Measurements from ENCODE around the gene HOXA3. TPM values are rescaled to one million over a fixed set of nuclear protein-coding genes. Genes with fewer than 3 reads are reported as not detected.
A peak's percentile ranks its signal among the peaks of the same experiment; 100 is the strongest.

Gene HOXA3
- total RNA-seq, 1 donor from 2014 or later: 209 TPM

- Mint-ChIP-seq H3K9me3 (no peaks in the 10 kb centered on the region), H3K4me1 (peaks cover 84% of the 10 kb centered on the region), H3K27me3 (ENCODE audit: low read depth) (no peaks in the 10 kb centered on the region), H3K27ac (peak overlapping the region; percentile 100), H3K36me3 (peaks cover 20% of the 10 kb centered on the region), H3K4me3 (peak overlapping the region; percentile 87)
- TF ChIP-seq, protein P1, sequence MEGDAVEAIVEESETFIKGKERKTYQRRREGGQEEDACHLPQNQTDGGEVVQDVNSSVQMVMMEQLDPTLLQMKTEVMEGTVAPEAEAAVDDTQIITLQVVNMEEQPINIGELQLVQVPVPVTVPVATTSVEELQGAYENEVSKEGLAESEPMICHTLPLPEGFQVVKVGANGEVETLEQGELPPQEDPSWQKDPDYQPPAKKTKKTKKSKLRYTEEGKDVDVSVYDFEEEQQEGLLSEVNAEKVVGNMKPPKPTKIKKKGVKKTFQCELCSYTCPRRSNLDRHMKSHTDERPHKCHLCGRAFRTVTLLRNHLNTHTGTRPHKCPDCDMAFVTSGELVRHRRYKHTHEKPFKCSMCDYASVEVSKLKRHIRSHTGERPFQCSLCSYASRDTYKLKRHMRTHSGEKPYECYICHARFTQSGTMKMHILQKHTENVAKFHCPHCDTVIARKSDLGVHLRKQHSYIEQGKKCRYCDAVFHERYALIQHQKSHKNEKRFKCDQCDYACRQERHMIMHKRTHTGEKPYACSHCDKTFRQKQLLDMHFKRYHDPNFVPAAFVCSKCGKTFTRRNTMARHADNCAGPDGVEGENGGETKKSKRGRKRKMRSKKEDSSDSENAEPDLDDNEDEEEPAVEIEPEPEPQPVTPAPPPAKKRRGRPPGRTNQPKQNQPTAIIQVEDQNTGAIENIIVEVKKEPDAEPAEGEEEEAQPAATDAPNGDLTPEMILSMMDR (IDR thresholded peaks at IDR 0.05; ENCODE audit: unreplicated experiment): no peak
- DNase-seq (ENCODE audit: low spot score in 2 of 2, unreplicated experiment in 2 of 2): no peak
Observed at GRCh38 chr7:27133409-27134231, 18.8 kb downstream of the HOXA3 start.

GRCh38 chr7:27132978-27133377 lies 19.4 kb downstream of the HOXA3 start:
- TF ChIP-seq, protein P1 (IDR thresholded peaks at IDR 0.05; ENCODE audit: unreplicated experiment): no peak
- Mint-ChIP-seq H3K4me3 (peak overlapping the region; percentile 87), H3K4me1 (peaks cover 84% of the 10 kb centered on the region), H3K36me3 (peaks cover 17% of the 10 kb centered on the region), H3K9me3 (no peaks in the 10 kb centered on the region), H3K27me3 (ENCODE audit: low read depth) (no peaks in the 10 kb centered on the region), H3K27ac (peak overlapping the region; percentile 100)
- DNase-seq (ENCODE audit: low spot score in 2 of 2, unreplicated experiment in 2 of 2): no peak

GRCh38 chr7:27132214-27132613 lies 20.2 kb downstream of the HOXA3 start:
- Mint-ChIP-seq H3K27me3 (ENCODE audit: low read depth) (no peaks in the 10 kb centered on the region), H3K4me3 (peak overlapping the region; percentile 87), H3K9me3 (no peaks in the 10 kb centered on the region), H3K4me1 (peaks cover 84% of the 10 kb centered on the region), H3K36me3 (peaks cover 14% of the 10 kb centered on the region), H3K27ac (peak overlapping the region; percentile 99)
- TF ChIP-seq, protein P1 (IDR thresholded peaks at IDR 0.05; ENCODE audit: unreplicated experiment): no peak
- DNase-seq (ENCODE audit: low spot score in 2 of 2, unreplicated experiment in 2 of 2): no peak

GRCh38 chr7:27131390-27131819 lies 21.0 kb downstream of the HOXA3 start:
- peak overlapping the region; percentile 99 for H3K27ac Mint-ChIP-seq
- H3K9me3 Mint-ChIP-seq: no peaks in the 10 kb centered on the region
- TF ChIP-seq, protein P1 (IDR thresholded peaks at IDR 0.05; ENCODE audit: unreplicated experiment): no peak
- H3K36me3 Mint-ChIP-seq: peaks cover 14% of the 10 kb centered on the region
- H3K4me1 Mint-ChIP-seq: peaks cover 84% of the 10 kb centered on the region
- no peaks in the 10 kb centered on the region for H3K27me3 Mint-ChIP-seq (ENCODE audit: low read depth)
- no peak for DNase-seq (ENCODE audit: low spot score in 2 of 2, unreplicated experiment in 2 of 2)
- H3K4me3 Mint-ChIP-seq: peak overlapping the region; percentile 87

- Mint-ChIP-seq H3K27me3 (ENCODE audit: low read depth) (no peaks in the 10 kb centered on the region), H3K36me3 (peaks cover 14% of the 10 kb centered on the region), H3K9me3 (no peaks in the 10 kb centered on the region), H3K4me3 (peak within 1 kb of the TSS; percentile 88), H3K27ac (peak within 1 kb of the TSS; percentile 100), H3K4me1 (peaks cover 84% of the 10 kb centered on the region)
- TF ChIP-seq, protein P1 (IDR thresholded peaks at IDR 0.05; ENCODE audit: unreplicated experiment): no peak
- DNase-seq (ENCODE audit: low spot score in 2 of 2, unreplicated experiment in 2 of 2): peak; percentile 94
Observed at GRCh38 chr7:27130540-27131389, 21.6 kb downstream of the HOXA3 start, which contains the start of gene HOXA4. Gene HOXA4 (minus strand): TSS chr7:27130757. CDS start chr7:27130733, 24 bp downstream.

Data from mesothelial cell of epicardium (in vitro differentiated cells).